ENCODE results near the gene SIAH2.

DNA sequence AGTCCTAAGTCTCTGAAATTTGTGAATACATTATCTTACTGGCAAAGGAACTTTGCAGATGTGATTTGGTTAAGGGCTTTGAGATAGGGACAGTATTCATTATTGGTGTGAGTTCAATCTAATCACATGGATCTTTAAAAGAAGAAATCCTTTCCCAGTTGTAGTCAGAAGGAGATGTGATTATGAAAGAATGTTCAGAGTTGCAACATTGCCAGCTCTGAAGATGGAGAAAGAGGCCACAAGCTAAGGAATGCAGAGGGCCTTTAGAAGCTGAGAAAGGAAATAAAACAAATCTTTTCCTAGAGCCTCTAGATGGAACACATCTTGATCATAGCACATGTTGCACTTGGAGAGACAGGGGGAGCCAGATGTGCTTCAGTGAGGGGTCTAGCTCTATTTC, 27.7 kb upstream of the SIAH2 start:
- TF ChIP-seq CTCF (IDR thresholded peaks at IDR 0.05) (no peak), PREB (CRISPR knock-in tag; IDR thresholded peaks at IDR 0.05; ENCODE audit: borderline replicate concordance) (no peak), ZNF232 (CRISPR knock-in tag; IDR thresholded peaks at IDR 0.05) (no peak), AFF4 (CRISPR knock-in tag; IDR thresholded peaks at IDR 0.05; ENCODE audit: borderline replicate concordance) (no peak), ESRRA (CRISPR knock-in tag; IDR thresholded peaks at IDR 0.05; ENCODE audit: borderline replicate concordance) (no peak), USF2 (CRISPR knock-in tag; IDR thresholded peaks at IDR 0.05) (no peak), ELF4 (CRISPR knock-in tag; IDR thresholded peaks at IDR 0.05; ENCODE audit: low read depth) (no peak), ZNF138 (CRISPR knock-in tag; conservative IDR thresholded peaks at IDR 0.05) (no peak), HMGXB4 (CRISPR knock-in tag; IDR thresholded peaks at IDR 0.05) (no peak), ZNF423 (CRISPR knock-in tag; IDR thresholded peaks at IDR 0.05) (no peak), MYBL2 (CRISPR knock-in tag; IDR thresholded peaks at IDR 0.05) (no peak), CREM (CRISPR knock-in tag; IDR thresholded peaks at IDR 0.05) (no peak)
- TF ChIP-seq, protein P1, sequence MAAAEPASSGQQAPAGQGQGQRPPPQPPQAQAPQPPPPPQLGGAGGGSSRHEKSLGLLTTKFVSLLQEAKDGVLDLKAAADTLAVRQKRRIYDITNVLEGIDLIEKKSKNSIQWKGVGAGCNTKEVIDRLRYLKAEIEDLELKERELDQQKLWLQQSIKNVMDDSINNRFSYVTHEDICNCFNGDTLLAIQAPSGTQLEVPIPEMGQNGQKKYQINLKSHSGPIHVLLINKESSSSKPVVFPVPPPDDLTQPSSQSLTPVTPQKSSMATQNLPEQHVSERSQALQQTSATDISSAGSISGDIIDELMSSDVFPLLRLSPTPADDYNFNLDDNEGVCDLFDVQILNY (CRISPR knock-in tag; IDR thresholded peaks at IDR 0.05) = no peak

Data from WTC11 (cell line).